CD14-positive monocyte (primary cell): Measurements from ENCODE around the gene KLHL25. TPM values are rescaled to one million over a fixed set of nuclear protein-coding genes. Genes with fewer than 3 reads are reported as not detected.
A peak's percentile ranks its signal among the peaks of the same experiment; 100 is the strongest.

Experiments used
- DNase-seq, 3 donors: peaks; one replicate each; pipeline ENCODE4 v3.0.0-alpha.2; 2011 to 2022
- H2AFZ ChIP-seq: 2 replicates; pipeline ENCODE4 v1.6.0; 2012; ENCODE audit warnings: mild to moderate bottlenecking, low read depth, low read length, inconsistent platforms; ENCODE audit not compliant: insufficient read depth, poor library complexity, severe bottlenecking
- H3K27ac ChIP-seq, 2 donors: 1 replicate in 1 of 2; 2 replicates in 1 of 2; pipeline ENCODE4 v1.5.1; 2012 to 2013; ENCODE audit warnings: low read length in 2 of 2, control low read depth in 1 of 2, inconsistent platforms in 1 of 2, low read depth in 1 of 2, mild to moderate bottlenecking in 1 of 2
- H3K27me3 ChIP-seq, 2 donors: one replicate each; pipeline versions ENCODE4 v1.6.0 to v1.6.1; 2011 to 2013; ENCODE audit warnings: low read length in 2 of 2; ENCODE audit not compliant: control insufficient read depth in 2 of 2, insufficient read depth in 2 of 2
- H3K36me3 ChIP-seq, 2 donors: replicated peaks in 1 of 2; 1 replicate in 1 of 2; 2 replicates in 1 of 2; pipeline versions ENCODE4 v1.5.1 to v1.6.1; 2012 to 2013; ENCODE audit warnings: low read length in 2 of 2, control low read depth in 1 of 2, inconsistent platforms in 1 of 2, mild to moderate bottlenecking in 1 of 2; ENCODE audit not compliant: insufficient read depth in 2 of 2, control insufficient read depth in 1 of 2
- H3K4me1 ChIP-seq, 2 donors: 1 replicate in 1 of 2; 2 replicates in 1 of 2; pipeline versions ENCODE4 v1.5.1 to v1.6.1; 2012 to 2013; ENCODE audit warnings: low read length in 2 of 2, control low read depth in 1 of 2, inconsistent platforms in 1 of 2, mild to moderate bottlenecking in 1 of 2, moderate library complexity in 1 of 2; ENCODE audit not compliant: insufficient read depth in 2 of 2, control insufficient read depth in 1 of 2
- H3K4me2 ChIP-seq: replicated peaks from 2 replicates; pipeline ENCODE3; 2012; ENCODE audit warnings: low read length, moderate library complexity, mild to moderate bottlenecking; ENCODE audit not compliant: poor library complexity, severe bottlenecking; ENCODE audit errors: extremely low read depth
- H3K4me3 ChIP-seq, 3 experiments: fragments of 200-600 bp in 1 of 3; sonication (generic) in 1 of 3; replicated peaks in 1 of 3; 1 replicate in 2 of 3; 2 replicates in 1 of 3; pipeline ENCODE4 v1.5.1; 2011 to 2013; ENCODE audit warnings: low read length in 3 of 3, mild to moderate bottlenecking in 3 of 3, control low read depth in 2 of 3, low read depth in 2 of 3, inconsistent platforms in 1 of 3, moderate library complexity in 1 of 3
- H3K79me2 ChIP-seq: 2 replicates; pipeline ENCODE4 v1.6.0; 2012; ENCODE audit warnings: mild to moderate bottlenecking, control low read depth, inconsistent platforms, low read length, moderate library complexity; ENCODE audit not compliant: insufficient read depth
- H3K9ac ChIP-seq: 2 replicates; pipeline ENCODE4 v1.6.0; 2017; ENCODE audit warnings: low read length, mild to moderate bottlenecking; ENCODE audit not compliant: insufficient read depth, poor library complexity, severe bottlenecking
- H3K9me3 ChIP-seq, 2 donors: replicated peaks in 1 of 2; 1 replicate in 1 of 2; 2 replicates in 1 of 2; pipeline versions ENCODE4 v1.5.1 to v1.6.1; 2012 to 2013; ENCODE audit warnings: low read length in 2 of 2, control low read depth in 1 of 2; ENCODE audit not compliant: control insufficient read depth in 1 of 2, insufficient read depth in 1 of 2
- H4K20me1 ChIP-seq: 2 replicates; pipeline ENCODE4 v1.6.0; 2012; ENCODE audit warnings: mild to moderate bottlenecking, low read length, control low read depth, moderate library complexity; ENCODE audit not compliant: insufficient read depth
- H3K27ac Mint-ChIP-seq, 7 donors: one replicate each; pipeline ENCODE4 v1.8.0; 2020; ENCODE audit warnings: mild to moderate bottlenecking in 7 of 7, mixed read lengths in 7 of 7, moderate library complexity in 6 of 7, inconsistent platforms in 2 of 7
- H3K27me3 Mint-ChIP-seq, 3 donors: one replicate each; pipeline ENCODE4 v1.8.0; 2021 to 2022; ENCODE audit warnings: low read depth in 3 of 3, mild to moderate bottlenecking in 3 of 3, mixed read lengths in 3 of 3, moderate library complexity in 3 of 3, inconsistent platforms in 1 of 3
- H3K36me3 Mint-ChIP-seq, 2 donors: one replicate each; pipeline ENCODE4 v1.8.0; 2020; ENCODE audit warnings: mixed read lengths in 2 of 2, inconsistent platforms in 1 of 2, mild to moderate bottlenecking in 1 of 2
- H3K4me1 Mint-ChIP-seq: one replicate; pipeline ENCODE4 v1.8.0; 2020; ENCODE audit warnings: mild to moderate bottlenecking, mixed read lengths
- H3K4me3 Mint-ChIP-seq, 2 donors: one replicate each; pipeline ENCODE4 v1.8.0; 2020; ENCODE audit warnings: mild to moderate bottlenecking in 2 of 2, mixed read lengths in 2 of 2, moderate library complexity in 1 of 2
- H3K9me3 Mint-ChIP-seq, 7 donors: one replicate each; pipeline ENCODE4 v1.8.0; 2020 to 2022; ENCODE audit warnings: mixed read lengths in 7 of 7, mild to moderate bottlenecking in 6 of 7, moderate library complexity in 6 of 7, inconsistent platforms in 2 of 7
- CTCF ChIP-seq: fragments of 200-600 bp; IDR thresholded peaks from one replicate; pipeline ENCODE4 v1.8.0; 2022; ENCODE audit warnings: antibody characterized with exemption, mild to moderate bottlenecking
- WGBS: methylation state at CpG from one replicate; pipeline ENCODE4 v1.1.5; 2013; ENCODE audit warnings: missing lambda C conversion rate; ENCODE audit not compliant: insufficient coverage; 5-methylcytosine and 5-hydroxymethylcytosine counted together
- intact Hi-C, 2 donors: fragments of 100-400 bp; cut with micrococcal nuclease; formaldehyde crosslinking; loops; one replicate each; pipeline versions ENCODE4 v1.15.0 to v1.15.1; 2023
- polyA plus RNA-seq, 3 donors: library from polyadenylated mRNA; depleted of rRNA in 1 of 3; unstranded in 2 of 3; stranded (reverse) in 1 of 3; fragments of 300-500 nt in 2 of 3; fragments of >200 nt in 1 of 3; fragmentation: Illumina TruSeq in 2 of 3; gene quantifications; 1 replicate in 2 of 3; 2 replicates in 1 of 3; pipeline ENCODE4 v1.2.3, GENCODE V29; 2012 to 2021

KLHL25 gene
- polyA plus RNA-seq, 3 donors = 0.27 to 0.60 (median 0.40) TPM

- H3K4me1 Mint-ChIP-seq = peaks cover 16% of the 10 kb centered on the region
- Histone ChIP-seq H3K4me2 (no peak overlapping the region), H3K9me3 (no peaks in the 10 kb centered on the region), H4K20me1 (peaks cover 20% of the 10 kb centered on the region), H3K27me3 (no peaks in the 10 kb centered on the region), H3K9ac (no peak overlapping the region), H3K4me3 (no peak overlapping the region), H3K36me3 (no peaks in the 10 kb centered on the region), H2AFZ (no peak overlapping the region), H3K79me2 (no peaks in the 10 kb centered on the region), H3K4me1 (peaks cover 6 to 7% of the 10 kb centered on the region in 2 donors), H3K27ac (no peak overlapping the region)
- no peak for TF ChIP-seq CTCF
- H3K4me3 Mint-ChIP-seq = no peak overlapping the region
- WGBS = 96% methylated on average over 4 of the region's 7 CpGs
- H3K9me3 Mint-ChIP-seq = peaks cover 0 to 2% (median 0%) of the 10 kb centered on the region in 7 donors
- no peak overlapping the region for H3K27ac Mint-ChIP-seq
- intact Hi-C loops = no loop called here
- H3K36me3 Mint-ChIP-seq = no peaks in the 10 kb centered on the region
- peaks cover 1 to 7% (median 2%) of the 10 kb centered on the region in 3 donors for H3K27me3 Mint-ChIP-seq
- DNase-seq = no peak
Measured at GRCh38 chr15:85754989-85755388, 39.7 kb downstream of the KLHL25 start.

- Mint-ChIP-seq H3K36me3 (peaks cover under 1 to 8% of the 10 kb centered on the region in 2 donors), H3K4me1 (peaks cover 16% of the 10 kb centered on the region), H3K27me3 (peaks cover 1 to 7% (median 2%) of the 10 kb centered on the region in 3 donors), H3K27ac (peak overlapping the region in 1 of 7 donors; percentile 4), H3K4me3 (no peak overlapping the region), H3K9me3 (peaks cover 0 to 2% (median 0%) of the 10 kb centered on the region in 7 donors)
- 68% methylated on average over 7 of the region's 10 CpGs for WGBS
- H3K9me3 ChIP-seq = no peaks in the 10 kb centered on the region
- no peak for TF ChIP-seq CTCF
- H3K79me2 ChIP-seq = no peaks in the 10 kb centered on the region
- H3K4me2 ChIP-seq = no peak overlapping the region
- H3K9ac ChIP-seq = no peak overlapping the region
- peaks cover 6 to 7% of the 10 kb centered on the region in 2 donors for H3K4me1 ChIP-seq
- H3K27ac ChIP-seq = peak overlapping the region in 1 of 2 donors; percentile 36
- peak in 1 of 3 donors; percentile 11 for DNase-seq
- no peak overlapping the region for H2AFZ ChIP-seq
- peaks cover 0 to 7% of the 10 kb centered on the region in 2 donors for H3K36me3 ChIP-seq
- no peak overlapping the region for H3K4me3 ChIP-seq
- H3K27me3 ChIP-seq = no peaks in the 10 kb centered on the region
- peaks cover 30% of the 10 kb centered on the region for H4K20me1 ChIP-seq
- intact Hi-C loops = no loop called here
Measured at GRCh38 chr15:85753791-85754452, 40.8 kb downstream of the KLHL25 start.
